K562 (cell line): Measurements from ENCODE around the gene MT1E. TPM values are rescaled to one million over a fixed set of nuclear protein-coding genes. Genes with fewer than 3 reads are reported as not detected.

Source experiments
- ATAC-seq: fragments of 200-7000 bp; cut with Tn5 transposase; 3 replicates; pipeline ENCODE4 v1.9.1; 2020; ENCODE audit warnings: moderate library complexity
- BruUV-seq: library from RNA; stranded (reverse); fragments of 400-500 nt; replicated peaks from 2 replicates; lab custom pipeline; 2021; lab: Mats Ljungman, UMichigan
- CTCF ChIA-PET: fragments of 300-600 bp; formaldehyde crosslinking; extraction: SDS; loops from one replicate; lab custom pipeline; 2021; ENCODE audit warnings: low intra/inter-chr PET ratio; lab: Yijun Ruan, JAX
- POLR2A ChIA-PET: fragments of 300-600, 350-650 bp; sonication (Branson Sonifier 250); formaldehyde crosslinking; extraction: SDS; loops from one replicate; lab custom pipeline; 2021; ENCODE audit warnings: antibody characterized with exemption, inconsistent platforms; lab: Yijun Ruan, JAX
- DNase-seq, 4 experiments: peaks; one replicate each; pipeline versions ENCODE4 v3.0.0 to v3.0.0-alpha.2; 2011 to 2018; ENCODE audit warnings: low spot score in 3 of 4, mixed read lengths in 3 of 4; ENCODE audit errors: extremely low read depth in 1 of 4
- FAIRE-seq: peaks from 2 replicates; lab custom pipeline; 2011; peaks lifted over from hg19 to GRCh38; lab: Jason Lieb, UNC
- H2AFZ ChIP-seq: 2 replicates; pipeline ENCODE4 v1.6.0; 2011; ENCODE audit warnings: low read depth, low read length, control low read depth, inconsistent platforms
- H3K27ac ChIP-seq: fragments of 200-600 bp; 3 replicates; pipeline ENCODE4 v1.8.0; 2011; ENCODE audit warnings: low read depth, mild to moderate bottlenecking, control low read depth, inconsistent platforms, low read length, moderate library complexity, mixed read lengths; ENCODE audit errors: extremely low read depth
- H3K27me3 ChIP-seq, 2 experiments: fragments of 300-600 bp in 1 of 2; 2 replicates in 1 of 2; 3 replicates in 1 of 2; pipeline versions ENCODE4 v1.6.0 to v1.8.0; 2011; ENCODE audit warnings: inconsistent platforms in 2 of 2, low read length in 2 of 2, mild to moderate bottlenecking in 1 of 2, mixed read lengths in 1 of 2, moderate library complexity in 1 of 2; ENCODE audit not compliant: control insufficient read depth in 2 of 2, insufficient read depth in 2 of 2
- H3K36me3 ChIP-seq: fragments of 300-600 bp; 3 replicates; pipeline ENCODE4 v1.8.0; 2011; ENCODE audit warnings: mild to moderate bottlenecking, low read length, inconsistent platforms; ENCODE audit not compliant: control insufficient read depth, insufficient read depth
- H3K4me1 ChIP-seq, 2 experiments: fragments of 200-600 bp in 1 of 2; replicated peaks in 1 of 2; 2 replicates in 1 of 2; 3 replicates in 1 of 2; pipeline versions ENCODE4 v1.5.1 to v1.8.0; 2011; ENCODE audit warnings: inconsistent platforms in 2 of 2, low read length in 2 of 2, mild to moderate bottlenecking in 1 of 2, mixed read lengths in 1 of 2, moderate library complexity in 1 of 2; ENCODE audit not compliant: control insufficient read depth in 2 of 2, insufficient read depth in 2 of 2
- H3K4me2 ChIP-seq: 2 replicates; pipeline ENCODE4 v1.6.1; 2011; ENCODE audit warnings: low read length, control low read depth, inconsistent platforms, mixed read lengths; ENCODE audit not compliant: insufficient read depth
- H3K4me3 ChIP-seq: fragments of 200-600 bp; sonication (generic), shearing (Covaris generic); 2 replicates; pipeline ENCODE4 v1.5.1; 2016; ENCODE audit warnings: control low read depth, inconsistent platforms
- H3K79me2 ChIP-seq: fragments of 200-600 bp; 3 replicates; pipeline ENCODE4 v1.8.0; 2011; ENCODE audit warnings: low read length, inconsistent platforms; ENCODE audit not compliant: control insufficient read depth, insufficient read depth
- H3K9ac ChIP-seq, 2 experiments: 2 replicates each; pipeline versions ENCODE4 v1.6.0 to v1.6.1; 2011; ENCODE audit warnings: low read depth in 2 of 2, low read length in 2 of 2, control low read depth in 1 of 2, inconsistent platforms in 1 of 2, mild to moderate bottlenecking in 1 of 2, mixed read lengths in 1 of 2; ENCODE audit not compliant: insufficient read depth in 1 of 2
- H3K9me1 ChIP-seq: one replicate; pipeline ENCODE4 v1.6.0; 2011; ENCODE audit warnings: inconsistent platforms, mild to moderate bottlenecking, low read length, moderate library complexity; ENCODE audit not compliant: control insufficient read depth, insufficient read depth
- H3K9me3 ChIP-seq: replicated peaks from 2 replicates; pipeline ENCODE4 v1.5.1; 2011; ENCODE audit warnings: low read depth, low read length, inconsistent platforms; ENCODE audit not compliant: control insufficient read depth, insufficient read depth
- H4K20me1 ChIP-seq: replicated peaks from 2 replicates; pipeline ENCODE4 v1.6.1; 2011; ENCODE audit warnings: low read length, inconsistent platforms, mixed read lengths; ENCODE audit not compliant: control insufficient read depth, insufficient read depth
- AFF1 ChIP-seq, 2 experiments: fragments of 450-650 bp; IDR thresholded peaks; 2 replicates each; pipeline ENCODE4 v1.6.1; 2018; ENCODE audit warnings: mild to moderate bottlenecking in 2 of 2, low read depth in 1 of 2; ENCODE audit not compliant: partially characterized antibody in 2 of 2
- BHLHE40 ChIP-seq: IDR thresholded peaks from 2 replicates; pipeline ENCODE4 v1.6.1; 2011; ENCODE audit warnings: low read length, improper control_type of control experiment
- NBN ChIP-seq: fragments of 450-650 bp; IDR thresholded peaks from 2 replicates; pipeline ENCODE4 v1.6.1; 2016; ENCODE audit warnings: low read depth, mild to moderate bottlenecking
- POLR2B ChIP-seq: fragments of 450-650 bp; IDR thresholded peaks from 2 replicates; pipeline ENCODE4 v1.6.1; 2018; ENCODE audit warnings: low read depth; ENCODE audit not compliant: partially characterized antibody
- PRPF4 ChIP-seq: fragments of 200-400 bp; formaldehyde crosslinking; IDR thresholded peaks from one replicate; pipeline ENCODE4 v1.6.1; 2017; ENCODE audit warnings: low read length, low read depth, mild to moderate bottlenecking; ENCODE audit not compliant: insufficient read depth, poor library complexity, severe bottlenecking
- SRSF1 ChIP-seq: fragments of 200-400 bp; formaldehyde crosslinking; IDR thresholded peaks from 2 replicates; pipeline ENCODE4 v1.6.1; 2017; ENCODE audit warnings: mild to moderate bottlenecking, low read depth, low read length, moderate library complexity
- YY1 ChIP-seq, 3 experiments: IDR thresholded peaks; 2 replicates each; pipeline ENCODE4 v1.6.1; 2011; ENCODE audit warnings: low read length in 2 of 3, mild to moderate bottlenecking in 2 of 3, moderate library complexity in 2 of 3, borderline replicate concordance in 1 of 3, control low read depth in 1 of 3, low read depth in 1 of 3; ENCODE audit not compliant: insufficient read depth in 3 of 3, insufficient replicate concordance in 2 of 3, control insufficient read depth in 1 of 3, insufficient read length in 1 of 3; ENCODE audit errors: extremely low read depth in 1 of 3
- ZC3H4 ChIP-seq: sonication (generic); formaldehyde crosslinking; IDR thresholded peaks from 2 replicates; pipeline ENCODE4 v1.9.0; 2021; ENCODE audit warnings: missing genetic modification reagents, borderline replicate concordance
- ZNF583 ChIP-seq: fragments of 250-450 bp; sonication (Bioruptor Pico); IDR thresholded peaks from 2 replicates; pipeline ENCODE4 v1.4.0; 2020
- ZNF589 ChIP-seq: fragments of 200-800 bp; sonication (Bioruptor generic); IDR thresholded peaks from 2 replicates; pipeline ENCODE4 v1.6.1; 2016; ENCODE audit warnings: low read depth, missing genetic modification characterization, missing compliant biosample characterization
- ZNF76 ChIP-seq: fragments of 250-450 bp; sonication (Bioruptor Pico); IDR thresholded peaks from 2 replicates; pipeline ENCODE4 v1.4.0; 2020; ENCODE audit warnings: mild to moderate bottlenecking, moderate library complexity, borderline replicate concordance
- whole genome bisulfite sequencing: fragments of 100-300 bp; shearing (Covaris generic); methylation state at CpG from one replicate; pipeline ENCODE4 v1.1.6; 2016; ENCODE audit warnings: low coverage, mixed read lengths; ENCODE audit not compliant: insufficient coverage; ENCODE audit errors: missing lambda C conversion rate; 5-methylcytosine and 5-hydroxymethylcytosine counted together
- in situ Hi-C: fragments of 300-500 bp; cut with MboI; formaldehyde crosslinking; loops from 4 replicates; pipeline ENCODE4 v1.15.0; 2018; ENCODE audit warnings: inconsistent platforms, mixed read lengths
- intact Hi-C: fragments of 100-400 bp; cut with micrococcal nuclease; formaldehyde crosslinking; loops from 2 replicates; pipeline ENCODE4 v1.14.2; 2022
- polyA plus RNA-seq, 8 experiments: library from polyadenylated mRNA; depleted of rRNA in 4 of 8; stranded (reverse) in 5 of 8; unstranded in 3 of 8; fragments of >200 nt; fragmentation: Nextera tagmentation in 2 of 8; fragmentation: Illumina TruSeq in 1 of 8; extraction: Ambion mirVana in 2 of 8; extraction: Trizol in 1 of 8; gene quantifications; 2 replicates each; pipeline versions ENCODE4 v1.2.1 to v1.2.3, GENCODE V29; 2011 to 2014; ENCODE audit warnings: inconsistent platforms in 1 of 8, missing spikeins in 1 of 8
- total RNA-seq, 7 experiments: library from RNA; depleted of rRNA in 6 of 7; stranded (reverse); fragments of >200 nt in 6 of 7; fragmentation: Illumina TruSeq in 2 of 7; extraction: Trizol in 2 of 7; gene quantifications; 2 replicates each; pipeline versions ENCODE4 v1.2.1 to v1.2.3, GENCODE V29; 2011 to 2021; ENCODE audit warnings: low replicate concordance in 1 of 7

The MT1E gene
- total and polyA plus RNA-seq, 9 of the 15 experiments (the other 6 are each of a cell fraction or from before 2014, with no cell fraction given): 0.29 to 0.81 (median 0.46) TPM; not detected in 3

GRCh38 chr16:56611281-56611833 lies 14.2 kb upstream of the MT1E start:
- Histone ChIP-seq H3K27me3 (peaks cover 0 to 9% of the 10 kb centered on the region in 2 experiments; a peak in 3 of 5 replicates), H3K27ac (no peak overlapping the region), H3K4me1 (peaks cover 26 to 27% of the 10 kb centered on the region in 2 experiments), H3K9ac (no peak overlapping the region; a peak in 1 of 4 replicates), H3K4me2 (no peak overlapping the region), H3K79me2 (no peaks in the 10 kb centered on the region), H3K9me3 (no peaks in the 10 kb centered on the region), H3K36me3 (no peaks in the 10 kb centered on the region), H3K9me1 (no peaks in the 10 kb centered on the region), H3K4me3 (no peak overlapping the region), H2AFZ (no peak overlapping the region; the same call in 1 of the 2 replicates), H4K20me1 (no peaks in the 10 kb centered on the region)
- BruUV-seq: no TSS peak
- DNase-seq (no peak), FAIRE-seq (no peak), ATAC-seq (no peak)
- in situ Hi-C loops (no loop called here), intact Hi-C loops (no loop called here)
- POLR2A ChIA-PET: interaction anchor here (0.8 kb wide), 1 partner anchor 78 kb away, joined by 3 read pairs; no protein-coding TSS in a partner anchor
- 26% methylated on average over 1 of the region's 2 CpGs for WGBS
- CTCF ChIA-PET: no interaction called here
- TF ChIP-seq ZC3H4 (CRISPR knock-in tag): no peak

- Histone ChIP-seq H3K9ac (no peak overlapping the region), H2AFZ (no peak overlapping the region), H4K20me1 (no peaks in the 10 kb centered on the region), H3K79me2 (no peaks in the 10 kb centered on the region), H3K36me3 (no peaks in the 10 kb centered on the region), H3K4me3 (no peak overlapping the region), H3K27me3 (peaks cover 13 to 33% of the 10 kb centered on the region in 2 experiments), H3K9me3 (no peaks in the 10 kb centered on the region), H3K4me2 (no peak overlapping the region), H3K9me1 (no peaks in the 10 kb centered on the region), H3K27ac (no peak overlapping the region), H3K4me1 (peaks cover 9 to 18% of the 10 kb centered on the region in 2 experiments)
- intact Hi-C loops: no loop called here
- in situ Hi-C loops: no loop called here
- ATAC-seq (no peak), DNase-seq (no peak), FAIRE-seq (no peak)
- ChIA-PET CTCF (no interaction called here), POLR2A (no interaction called here)
- BruUV-seq: no TSS peak
- TF ChIP-seq NBN (no peak), ZNF76 (CRISPR knock-in tag) (no peak), YY1 (IDR thresholded peaks at IDR 0.05; ENCODE audit: borderline replicate concordance in 1 of 3, control insufficient read depth in 1 of 3, extremely low read depth in 1 of 3, insufficient read depth in 3 of 3, insufficient read length in 1 of 3, insufficient replicate concordance in 2 of 3, low read depth in 1 of 3, low read length in 2 of 3) (no peak), BHLHE40 (no peak), ZNF589 (no peak), SRSF1 (no peak), ZNF583 (CRISPR knock-in tag) (no peak), POLR2B (no peak), AFF1 (IDR thresholded peaks at IDR 0.05; ENCODE audit: low read depth in 1 of 2, partially characterized antibody in 2 of 2) (no peak), PRPF4 (no peak)
These were observed 11.9 kb upstream of the MT1E start for GRCh38 chr16:56613706-56614105.
